ENCODE measurements around the gene TRMT1L.
A peak's percentile ranks its signal among the peaks of the same experiment; 100 is the strongest.

Gene TRMT1L

DNA sequence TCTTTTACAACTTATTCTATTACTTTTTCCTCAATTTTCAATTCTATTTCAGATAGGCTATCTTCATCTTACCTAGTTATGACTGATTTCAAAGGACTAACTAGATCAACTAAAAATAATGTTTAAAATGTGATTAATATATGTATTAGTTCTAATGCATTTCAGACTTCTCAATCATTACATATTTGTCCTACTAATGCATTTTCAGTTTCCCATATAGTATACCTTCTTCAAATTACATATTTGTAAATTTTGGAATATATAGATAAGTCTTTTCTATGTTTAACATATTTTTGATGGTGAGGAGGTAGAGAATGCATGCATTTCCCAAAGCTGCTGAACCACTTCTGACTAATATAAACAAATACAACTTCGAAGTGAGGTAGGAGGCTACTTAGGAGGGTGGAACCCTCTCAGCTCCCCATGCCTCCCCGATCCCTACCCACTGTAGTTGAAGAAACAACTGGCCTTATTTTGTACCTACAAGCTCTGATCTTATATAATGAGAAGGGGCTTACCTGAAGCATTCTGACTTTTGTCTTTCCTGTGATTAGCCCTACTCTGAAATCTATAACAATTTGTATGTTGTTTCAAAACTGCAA, 1.7 kb downstream of the TRMT1L start:
- H3K36me3 ChIP-seq: no peaks in the 10 kb centered on the region
- H3K4me3 ChIP-seq (ENCODE audit: low read depth, low read length): peak overlapping the region; percentile 79
- H3K27me3 ChIP-seq: no peaks in the 10 kb centered on the region
- DNase-seq: no peak
- H3K4me1 ChIP-seq: no peaks in the 10 kb centered on the region
- H3K9me3 ChIP-seq: no peaks in the 10 kb centered on the region
- TF ChIP-seq, protein P1, sequence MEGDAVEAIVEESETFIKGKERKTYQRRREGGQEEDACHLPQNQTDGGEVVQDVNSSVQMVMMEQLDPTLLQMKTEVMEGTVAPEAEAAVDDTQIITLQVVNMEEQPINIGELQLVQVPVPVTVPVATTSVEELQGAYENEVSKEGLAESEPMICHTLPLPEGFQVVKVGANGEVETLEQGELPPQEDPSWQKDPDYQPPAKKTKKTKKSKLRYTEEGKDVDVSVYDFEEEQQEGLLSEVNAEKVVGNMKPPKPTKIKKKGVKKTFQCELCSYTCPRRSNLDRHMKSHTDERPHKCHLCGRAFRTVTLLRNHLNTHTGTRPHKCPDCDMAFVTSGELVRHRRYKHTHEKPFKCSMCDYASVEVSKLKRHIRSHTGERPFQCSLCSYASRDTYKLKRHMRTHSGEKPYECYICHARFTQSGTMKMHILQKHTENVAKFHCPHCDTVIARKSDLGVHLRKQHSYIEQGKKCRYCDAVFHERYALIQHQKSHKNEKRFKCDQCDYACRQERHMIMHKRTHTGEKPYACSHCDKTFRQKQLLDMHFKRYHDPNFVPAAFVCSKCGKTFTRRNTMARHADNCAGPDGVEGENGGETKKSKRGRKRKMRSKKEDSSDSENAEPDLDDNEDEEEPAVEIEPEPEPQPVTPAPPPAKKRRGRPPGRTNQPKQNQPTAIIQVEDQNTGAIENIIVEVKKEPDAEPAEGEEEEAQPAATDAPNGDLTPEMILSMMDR (IDR thresholded peaks at IDR 0.05; ENCODE audit: low read depth, low read length): no peak

- no peak overlapping the region for H3K4me3 ChIP-seq (ENCODE audit: low read depth, low read length)
- DNase-seq: no peak
- no peaks in the 10 kb centered on the region for H3K36me3 ChIP-seq
- no peaks in the 10 kb centered on the region for H3K4me1 ChIP-seq
- TF ChIP-seq, protein P1 (IDR thresholded peaks at IDR 0.05; ENCODE audit: low read depth, low read length): no peak
- no peaks in the 10 kb centered on the region for H3K9me3 ChIP-seq
- no peaks in the 10 kb centered on the region for H3K27me3 ChIP-seq
Measured at GRCh38 chr1:185152187-185152767, 4.5 kb downstream of the TRMT1L start.

DNA sequence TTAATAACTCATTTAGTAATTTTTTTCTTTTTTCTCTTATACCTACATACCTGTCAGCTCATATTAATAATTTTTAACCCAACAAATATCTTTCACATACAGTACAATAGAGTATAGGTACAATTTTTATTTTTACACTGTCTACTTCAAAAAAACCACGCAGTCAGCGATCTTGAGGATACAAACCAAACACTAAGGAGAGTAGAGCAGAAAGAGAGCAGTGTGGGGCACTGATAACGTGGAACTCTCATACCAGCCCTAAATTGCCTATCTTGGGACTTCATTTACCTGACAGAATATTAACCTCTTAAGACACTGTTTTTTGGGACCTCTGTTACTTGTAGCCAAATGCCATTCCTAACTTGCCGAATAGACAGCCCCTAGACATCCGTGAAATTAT, 5.5 kb downstream of the TRMT1L start:
- Histone ChIP-seq H3K27me3 (no peaks in the 10 kb centered on the region), H3K4me1 (no peaks in the 10 kb centered on the region), H3K4me3 (ENCODE audit: low read depth, low read length) (no peak overlapping the region), H3K36me3 (no peaks in the 10 kb centered on the region), H3K9me3 (no peaks in the 10 kb centered on the region)
- no peak for DNase-seq
- TF ChIP-seq, protein P1 (IDR thresholded peaks at IDR 0.05; ENCODE audit: low read depth, low read length): no peak

GRCh38 chr1:185144233-185144632, 12.5 kb downstream of the TRMT1L start:
- H3K36me3 ChIP-seq: no peaks in the 10 kb centered on the region
- no peaks in the 10 kb centered on the region for H3K4me1 ChIP-seq
- no peaks in the 10 kb centered on the region for H3K9me3 ChIP-seq
- DNase-seq: no peak
- TF ChIP-seq, protein P1 (IDR thresholded peaks at IDR 0.05; ENCODE audit: low read depth, low read length): no peak
- no peak overlapping the region for H3K4me3 ChIP-seq (ENCODE audit: low read depth, low read length)
- H3K27me3 ChIP-seq: no peaks in the 10 kb centered on the region

- TF ChIP-seq, protein P1 (IDR thresholded peaks at IDR 0.05; ENCODE audit: low read depth, low read length): no peak
- Histone ChIP-seq H3K36me3 (no peaks in the 10 kb centered on the region), H3K4me3 (ENCODE audit: low read depth, low read length) (no peak overlapping the region), H3K27me3 (no peaks in the 10 kb centered on the region), H3K4me1 (no peaks in the 10 kb centered on the region), H3K9me3 (no peaks in the 10 kb centered on the region)
- DNase-seq: no peak
Measured at GRCh38 chr1:185139246-185139645, 17.5 kb downstream of the TRMT1L start.

DNA sequence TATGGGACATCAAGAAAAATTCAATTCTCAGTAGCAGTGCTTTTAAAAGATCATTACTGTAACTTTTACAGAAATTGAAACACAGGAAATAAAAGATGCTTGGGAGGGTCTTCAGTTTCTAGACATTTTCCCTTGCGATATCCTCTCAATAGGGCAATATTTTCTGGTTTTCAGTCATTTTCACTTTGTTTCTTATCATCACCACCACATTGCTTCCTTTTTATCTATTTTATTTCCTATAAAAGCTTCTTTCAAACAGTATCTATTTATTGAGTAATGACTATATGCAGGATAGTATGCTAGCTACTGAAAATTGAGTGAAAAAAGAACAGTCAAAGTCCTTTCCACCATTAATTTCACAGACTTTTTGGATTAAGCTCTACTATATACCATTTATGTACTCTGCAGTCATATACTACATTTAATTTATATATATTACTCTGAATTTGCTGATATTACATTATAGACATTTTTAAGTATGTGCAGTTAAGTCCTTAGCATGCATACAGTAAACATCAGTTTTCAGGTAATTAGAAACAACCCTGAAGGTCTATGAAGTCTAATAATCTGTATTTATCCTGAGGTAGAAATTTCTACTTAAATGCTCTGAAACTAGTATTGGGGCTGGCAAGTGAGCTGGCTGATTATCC, 18.7 kb downstream of the TRMT1L start:
- Histone ChIP-seq H3K9me3 (no peaks in the 10 kb centered on the region), H3K36me3 (no peaks in the 10 kb centered on the region), H3K27me3 (no peaks in the 10 kb centered on the region), H3K4me3 (ENCODE audit: low read depth, low read length) (no peak overlapping the region), H3K4me1 (no peaks in the 10 kb centered on the region)
- TF ChIP-seq, protein P1 (IDR thresholded peaks at IDR 0.05; ENCODE audit: low read depth, low read length): no peak
- DNase-seq: no peak
